K562 (cell line): ENCODE data around the gene ALS2CL. TPM values are rescaled to one million over a fixed set of nuclear protein-coding genes. Genes with fewer than 3 reads are reported as not detected.

Source experiments
- E2F1 ChIP-seq: sonication (generic); formaldehyde crosslinking; IDR thresholded peaks from 2 replicates; pipeline ENCODE4 v1.8.1; 2023; ENCODE audit warnings: mild to moderate bottlenecking, missing genetic modification reagents, moderate library complexity
- GTF2B ChIP-seq: IDR thresholded peaks from 2 replicates; pipeline ENCODE4 v1.6.1; 2011; ENCODE audit not compliant: insufficient read length; ENCODE audit errors: extremely low read depth
- HOMEZ ChIP-seq: fragments of 250-450 bp; sonication (Bioruptor Pico); IDR thresholded peaks from 2 replicates; pipeline ENCODE4 v1.4.0; 2020; ENCODE audit warnings: mild to moderate bottlenecking, moderate library complexity
- IRF9 ChIP-seq: fragments of 450-650 bp; IDR thresholded peaks from 2 replicates; pipeline ENCODE4 v1.6.1; 2016; ENCODE audit warnings: missing biosample characterization, missing genetic modification characterization
- MITF ChIP-seq: IDR thresholded peaks from 2 replicates; pipeline ENCODE4 v1.6.1; 2014; ENCODE audit warnings: antibody characterized with exemption
- MLLT1 ChIP-seq, 2 experiments: fragments of 450-650 bp; IDR thresholded peaks; 2 replicates each; pipeline ENCODE4 v1.6.1; 2016
- MXD1 ChIP-seq: fragments of 250-450 bp; sonication (Bioruptor Pico); IDR thresholded peaks from 2 replicates; pipeline ENCODE4 v1.8.0; 2021; ENCODE audit warnings: borderline replicate concordance, mild to moderate bottlenecking, moderate library complexity; ENCODE audit not compliant: poor library complexity, severe bottlenecking
- MYC ChIP-seq, 2 experiments: fragments of 250-450 bp in 1 of 2; sonication (Bioruptor Pico) in 1 of 2; IDR thresholded peaks; 2 replicates each; pipeline versions ENCODE4 v1.5.1 to v1.6.1; 2012 to 2021; ENCODE audit warnings: low read depth in 2 of 2, borderline replicate concordance in 1 of 2, improper control_type of control experiment in 1 of 2, low read length in 1 of 2, mild to moderate bottlenecking in 1 of 2, moderate library complexity in 1 of 2
- NR2F6 ChIP-seq: fragments of 450-650 bp; formaldehyde crosslinking; IDR thresholded peaks from 2 replicates; pipeline ENCODE4 v1.4.0; 2020; ENCODE audit warnings: mild to moderate bottlenecking
- STAT5B ChIP-seq: fragments of 250-450 bp; sonication (Bioruptor Pico); IDR thresholded peaks from 2 replicates; pipeline ENCODE4 v1.8.0; 2021; ENCODE audit warnings: mild to moderate bottlenecking, inconsistent platforms
- THAP12 ChIP-seq: fragments of 250-450 bp; sonication (Bioruptor Pico); IDR thresholded peaks from 2 replicates; pipeline ENCODE4 v1.9.0; 2021; ENCODE audit warnings: mild to moderate bottlenecking, inconsistent platforms
- WHSC1 ChIP-seq: IDR thresholded peaks from one replicate; pipeline ENCODE4 v1.6.1; 2012; ENCODE audit warnings: low read length, control low read depth, inconsistent platforms
- ZBTB33 ChIP-seq: sonication (generic); formaldehyde crosslinking; IDR thresholded peaks from 2 replicates; pipeline ENCODE4 v1.8.1; 2023; ENCODE audit warnings: mild to moderate bottlenecking, missing genetic modification reagents
- ZFP36 ChIP-seq: fragments of 150-350 bp; IDR thresholded peaks from 2 replicates; pipeline ENCODE4 v1.6.1; 2018; ENCODE audit warnings: low read length, low read depth; ENCODE audit not compliant: partially characterized antibody
- polyA plus RNA-seq, 8 experiments: library from polyadenylated mRNA; depleted of rRNA in 4 of 8; stranded (reverse) in 5 of 8; unstranded in 3 of 8; fragments of >200 nt; fragmentation: Nextera tagmentation in 2 of 8; fragmentation: Illumina TruSeq in 1 of 8; extraction: Ambion mirVana in 2 of 8; extraction: Trizol in 1 of 8; gene quantifications; 2 replicates each; pipeline versions ENCODE4 v1.2.1 to v1.2.3, GENCODE V29; 2011 to 2014; ENCODE audit warnings: inconsistent platforms in 1 of 8, missing spikeins in 1 of 8
- total RNA-seq, 7 experiments: library from RNA; depleted of rRNA in 6 of 7; stranded (reverse); fragments of >200 nt in 6 of 7; fragmentation: Illumina TruSeq in 2 of 7; extraction: Trizol in 2 of 7; gene quantifications; 2 replicates each; pipeline versions ENCODE4 v1.2.1 to v1.2.3, GENCODE V29; 2011 to 2021; ENCODE audit warnings: low replicate concordance in 1 of 7

ALS2CL gene
- total and polyA plus RNA-seq, 9 of the 15 experiments (the other 6 are each of a cell fraction or from before 2014, with no cell fraction given), result 0.03 to 0.13 (median 0.05) TPM; not detected in 3

- TF ChIP-seq HOMEZ (no peak), E2F1 (CRISPR knock-in tag) (no peak), WHSC1 (no peak), MYC (IDR thresholded peaks at IDR 0.05; ENCODE audit: low read depth, low read length) (no peak), MYC (CRISPR knock-in tag; IDR thresholded peaks at IDR 0.05; ENCODE audit: borderline replicate concordance, low read depth) (no peak), ZBTB33 (CRISPR knock-in tag) (no peak), MITF (no peak), STAT5B (CRISPR knock-in tag) (no peak), MXD1 (CRISPR knock-in tag) (no peak), GTF2B (no peak), ZFP36 (no peak), IRF9 (peak; percentile 75), MLLT1 (IDR thresholded peaks at IDR 0.05) (no peak), NR2F6 (no peak), THAP12 (CRISPR knock-in tag) (no peak)
Observed at GRCh38 chr3:46642971-46643370, 50.5 kb downstream of the ALS2CL start (continued).
